A673 (cell line): Measurements from ENCODE around the gene NLRP10.

ENCODE experiments used
- CTCF ChIP-seq: fragments of 300-800, 200-600 bp; sonication (generic); conservative IDR thresholded peaks from 2 replicates; pipeline ENCODE4 v1.5.1; 2017; ENCODE audit warnings: low read depth, mild to moderate bottlenecking, antibody characterized with exemption, low read length, moderate library complexity, mixed read lengths
- EZH2 ChIP-seq: fragments of 200-600 bp; sonication (generic); IDR thresholded peaks from 2 replicates; pipeline ENCODE4 v1.6.1; 2017; ENCODE audit warnings: borderline replicate concordance, low read depth, mild to moderate bottlenecking, mixed read lengths, antibody characterized with exemption, low read length; ENCODE audit not compliant: poor library complexity, severe bottlenecking

DNA sequence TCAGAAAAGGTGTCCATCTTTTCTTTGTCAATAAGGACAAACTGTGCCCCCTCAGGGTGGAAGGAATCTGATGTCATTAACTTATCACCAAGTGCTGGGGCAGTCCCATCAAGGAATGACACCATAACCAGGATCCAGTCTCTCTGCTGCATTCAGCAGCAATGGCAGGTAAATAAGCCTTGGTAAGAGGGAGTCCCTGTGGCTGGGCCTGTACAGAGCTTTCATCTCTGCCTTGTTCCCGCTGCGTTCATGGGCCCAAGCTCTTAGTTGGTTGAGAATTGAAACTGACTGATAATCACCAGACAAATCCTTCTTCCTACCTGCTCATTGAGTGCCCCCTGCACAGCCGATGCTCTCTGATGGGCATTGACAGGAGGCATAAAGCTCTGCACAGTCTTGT lies 44.6 kb upstream of the NLRP10 start:
- TF ChIP-seq CTCF, result no peak
- no peak for TF ChIP-seq EZH2
